ENCODE results near the gene TFR2.
"Not testable (repeated sequence)": the region's sequence is repeated elsewhere in the genome, so short reads cannot be mapped to it uniquely, and the experiment has no call there.

TFR2 gene

DNA sequence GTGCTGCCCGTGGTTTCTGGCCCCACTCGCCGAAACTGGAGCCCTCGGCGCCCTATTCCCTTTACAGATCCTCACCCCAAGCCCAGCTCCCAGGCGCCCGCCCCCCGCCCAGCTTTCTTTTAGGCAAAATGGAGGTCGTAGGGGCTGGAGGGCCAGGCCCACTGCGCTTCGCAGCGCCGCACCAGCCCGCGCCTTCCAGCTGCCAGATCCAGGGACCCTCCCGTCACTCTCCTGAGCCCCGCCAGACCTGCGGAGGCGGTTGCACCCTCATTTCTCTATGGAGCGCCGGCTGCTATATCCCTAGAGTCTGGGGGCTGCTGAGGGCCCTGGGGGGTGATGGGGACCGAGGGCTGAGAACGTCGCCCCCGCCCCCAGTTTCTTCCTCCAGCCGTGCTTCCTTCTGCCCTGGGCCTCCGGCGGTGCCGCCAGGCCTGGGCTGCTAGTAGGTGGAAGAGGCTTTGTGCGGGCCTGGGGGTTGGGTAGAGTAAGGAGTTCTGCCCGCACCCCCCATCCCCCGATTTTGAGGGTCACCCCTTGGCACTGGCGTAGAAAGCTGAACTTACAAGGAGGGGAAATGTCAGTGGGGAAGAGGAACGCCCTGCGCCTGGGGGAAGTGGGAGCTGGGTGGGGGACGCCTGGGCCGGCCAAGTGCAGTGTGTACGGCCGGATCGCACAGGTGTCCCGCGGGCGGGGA, 33.2 kb upstream of the TFR2 start:
- TF ChIP-seq CTCF (IDR thresholded peaks at IDR 0.05; ENCODE audit: low read depth, low read length, missing control alignments) = no peak
- in situ Hi-C loops (cut with HindIII; ENCODE audit: low sequenced_read_pairs) = loop anchor here (5.0 kb wide), 1 partner anchor 57 kb away; no protein-coding TSS in a partner anchor
- peak overlapping the region; percentile 96 for H3K4me3 ChIP-seq (ENCODE audit: low read depth, low read length)
- DNase-seq (ENCODE audit: low read depth) = no peak

DNA sequence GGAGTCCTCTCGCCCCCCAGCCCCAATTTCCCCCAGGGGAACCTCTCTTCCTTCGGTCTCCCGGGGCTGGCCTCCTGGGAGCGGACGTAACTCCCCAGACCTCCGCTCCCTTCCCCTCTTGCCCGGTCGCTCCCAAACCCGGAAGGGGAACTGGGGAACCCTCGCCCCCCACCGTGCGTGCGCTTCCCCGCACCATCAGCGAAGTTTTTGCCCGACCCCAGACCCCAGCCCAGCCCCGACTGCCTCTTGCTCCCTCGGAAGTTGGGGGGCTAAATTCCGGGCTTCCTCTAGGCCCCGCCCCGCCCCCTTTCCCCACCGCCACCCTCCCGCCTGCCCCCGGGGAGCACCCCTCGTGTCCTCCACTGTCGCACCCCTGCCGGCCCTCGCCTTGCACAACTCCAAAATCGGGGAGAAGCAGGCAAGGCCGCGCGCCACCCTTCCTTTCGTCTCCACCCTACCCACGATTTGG, 32.6 kb upstream of the TFR2 start:
- peak overlapping the region; percentile 96 for H3K4me3 ChIP-seq (ENCODE audit: low read depth, low read length)
- in situ Hi-C loops (cut with HindIII; ENCODE audit: low sequenced_read_pairs) = loop anchor here (5.0 kb wide), 1 partner anchor 57 kb away; no protein-coding TSS in a partner anchor
- no peak for DNase-seq (ENCODE audit: low read depth)
- no peak for TF ChIP-seq CTCF (IDR thresholded peaks at IDR 0.05; ENCODE audit: low read depth, low read length, missing control alignments)

DNA sequence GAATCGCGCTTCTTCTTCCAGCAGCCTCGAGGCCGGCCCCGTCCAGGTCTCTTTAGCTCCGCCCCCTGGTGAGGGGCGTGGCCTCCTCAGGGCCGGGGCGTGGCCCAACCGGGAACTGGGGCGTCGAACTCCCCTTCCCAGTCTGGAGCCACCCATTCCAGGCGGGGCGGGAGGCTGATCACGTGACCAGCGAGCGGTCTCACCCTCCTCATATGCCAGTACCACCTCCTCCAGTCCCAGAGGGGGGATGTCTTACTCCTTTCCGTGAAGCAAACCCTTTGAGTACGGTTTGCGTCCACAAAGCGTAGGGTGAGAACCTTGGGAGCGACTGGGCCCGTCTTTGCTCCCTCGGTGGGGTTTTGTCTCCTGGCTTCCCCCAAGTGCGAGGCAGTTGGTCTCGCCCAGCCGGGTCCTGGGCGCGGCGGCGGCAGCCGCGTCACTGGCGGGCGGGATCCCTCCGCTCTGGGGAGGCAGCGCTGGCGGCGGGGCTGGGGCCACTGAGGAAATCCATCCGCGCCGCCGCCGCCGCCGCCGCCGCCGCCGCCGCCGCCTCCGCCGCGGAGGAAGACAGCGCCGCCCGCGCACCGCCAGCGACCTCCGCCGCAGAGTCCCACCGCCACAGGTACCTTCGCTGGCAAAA, 32.1 kb upstream of the TFR2 start, which contains the start of gene GNB2:
Gene GNB2 (plus strand): TSS at position 439 of the 640 bp plus-strand sequence. CDS start 2,526 bp downstream, outside the sequence.
- peak within 1 kb of the TSS; percentile 96 for H3K4me3 ChIP-seq (ENCODE audit: low read depth, low read length)
- DNase-seq (ENCODE audit: low read depth) = peak; percentile 97
- in situ Hi-C loops (cut with HindIII; ENCODE audit: low sequenced_read_pairs) = loop anchor here (5.0 kb wide), 1 partner anchor 56 kb away; no protein-coding TSS in a partner anchor
- TF ChIP-seq CTCF (IDR thresholded peaks at IDR 0.05; ENCODE audit: low read depth, low read length, missing control alignments) = no peak

DNA sequence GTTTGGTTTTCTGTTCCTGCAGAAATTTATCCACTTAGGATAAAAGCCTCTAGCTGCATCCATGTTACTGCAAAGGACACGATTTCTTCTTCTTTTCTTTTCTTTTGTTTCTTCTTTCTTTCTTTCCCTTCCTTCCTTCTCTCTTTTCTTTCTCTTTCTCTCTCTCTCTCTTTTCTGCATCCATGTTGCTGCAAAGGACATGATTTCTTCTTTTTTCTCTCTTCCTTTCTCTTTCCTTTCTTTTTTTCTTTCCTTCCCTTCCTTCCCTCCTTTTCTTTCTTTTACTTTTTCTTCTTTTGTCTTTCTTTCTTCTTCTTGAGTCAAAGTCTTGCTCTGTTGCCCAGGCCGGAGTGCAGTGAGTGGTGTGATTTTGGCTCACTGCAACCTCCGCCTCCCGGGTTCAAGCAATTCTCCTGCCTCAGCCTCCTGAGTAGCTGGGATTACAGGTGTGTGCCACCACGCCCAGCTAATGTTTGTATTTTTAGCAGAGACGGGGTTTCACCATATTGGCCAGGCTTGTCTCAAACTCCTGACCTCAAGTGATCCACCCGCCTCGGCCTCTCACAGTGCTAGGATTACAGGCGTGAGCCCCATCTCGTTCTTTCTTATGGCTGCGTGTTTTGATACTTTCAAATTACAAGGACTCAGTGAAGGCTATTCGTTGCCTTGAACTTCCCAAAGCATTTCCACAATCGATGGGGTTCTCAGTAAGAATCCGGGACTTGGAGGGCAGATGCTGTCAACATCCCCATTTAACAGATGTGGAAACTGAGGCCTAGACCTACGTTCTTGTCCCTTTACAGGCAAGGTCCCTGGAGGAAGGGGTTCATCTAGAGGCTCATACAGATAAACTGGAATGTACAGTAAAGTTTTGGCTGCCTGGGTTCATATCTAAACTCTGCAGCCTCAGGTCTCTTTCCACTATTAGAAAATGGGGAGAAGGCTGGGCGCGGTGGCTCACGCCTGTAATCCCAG, 30.3 kb upstream of the TFR2 start:
- no peak for TF ChIP-seq CTCF (IDR thresholded peaks at IDR 0.05; ENCODE audit: low read depth, low read length, missing control alignments)
- H3K4me3 ChIP-seq (ENCODE audit: low read depth, low read length) = no peak overlapping the region
- in situ Hi-C loops (cut with HindIII; ENCODE audit: low sequenced_read_pairs) = loop anchor here (5.0 kb wide), 1 partner anchor 54 kb away; no protein-coding TSS in a partner anchor
- DNase-seq (ENCODE audit: low read depth) = no peak

- H3K4me3 ChIP-seq (ENCODE audit: low read depth, low read length) = no peak overlapping the region
- TF ChIP-seq CTCF (IDR thresholded peaks at IDR 0.05; ENCODE audit: low read depth, low read length, missing control alignments) = no peak
- in situ Hi-C loops (cut with HindIII; ENCODE audit: low sequenced_read_pairs) = loop anchor here (5.0 kb wide), 1 partner anchor 53 kb away; no protein-coding TSS in a partner anchor
- DNase-seq (ENCODE audit: low read depth) = no peak
Observed at GRCh38 chr7:100670074-100670473, 28.7 kb upstream of the TFR2 start.

GRCh38 chr7:100669106-100669505, 27.8 kb upstream of the TFR2 start:
- in situ Hi-C loops (cut with HindIII; ENCODE audit: low sequenced_read_pairs); H3K4me3 ChIP-seq (ENCODE audit: low read depth, low read length); DNase-seq (ENCODE audit: low read depth): not testable (repeated sequence)

Measured in astrocyte of the cerebellum (primary cell).